ENCODE results near the gene MAD1L1. TPM values are rescaled to one million over a fixed set of nuclear protein-coding genes. Genes with fewer than 3 reads are reported as not detected.

The MAD1L1 gene
- polyA plus RNA-seq, 2 donors = 18.0 to 24.9 TPM

DNA sequence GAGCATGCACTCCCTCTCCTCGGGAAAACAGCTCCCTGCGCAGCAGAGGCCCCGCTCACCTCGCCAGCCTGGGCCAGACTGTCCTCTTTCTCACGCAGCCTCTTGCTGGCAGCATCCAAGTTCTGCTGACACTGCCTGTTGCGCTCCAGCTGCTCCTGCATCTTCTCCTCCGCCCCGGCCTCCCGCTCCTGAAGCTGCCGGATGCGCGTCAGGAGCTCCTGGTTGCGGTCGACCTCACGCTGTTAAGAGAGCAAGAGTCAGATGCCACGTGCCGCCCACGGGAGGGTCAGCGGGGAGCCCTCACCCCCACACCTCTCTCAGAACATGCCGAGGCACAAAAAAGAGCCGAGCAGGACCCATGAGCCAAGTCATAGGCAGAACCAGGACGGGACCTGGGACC is 10.2 kb downstream of the MAD1L1 start:
- H3K4me1 ChIP-seq (ENCODE audit: control insufficient read depth in 2 of 2, insufficient read depth in 2 of 2, low read length in 1 of 2) = peaks cover 0 to 15% of the 10 kb centered on the region in 2 donors

DNA sequence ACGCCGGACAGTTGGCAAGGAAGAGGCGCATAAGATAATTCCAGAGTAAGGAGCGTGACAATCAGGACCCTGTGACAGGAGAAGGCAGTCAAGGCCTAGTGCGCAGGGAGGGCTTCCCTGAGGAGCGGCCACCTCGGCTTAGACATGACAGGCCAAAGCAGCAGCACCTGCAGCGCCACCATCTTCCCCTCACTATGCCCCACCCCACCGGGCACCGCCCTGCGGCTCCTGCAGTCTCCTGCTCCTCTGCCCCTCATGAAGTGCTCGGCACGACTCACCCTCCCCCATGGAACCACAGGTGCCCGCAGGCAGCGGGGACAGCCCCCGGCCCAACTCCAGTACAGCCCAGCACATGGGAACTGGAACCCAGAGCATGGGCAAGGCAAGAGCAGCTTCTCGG is 11.8 kb downstream of the MAD1L1 start:
- Histone ChIP-seq H3K9me3 (ENCODE audit: control insufficient read depth in 2 of 2, insufficient read depth in 1 of 2, low read depth in 1 of 2, low read length in 1 of 2) (no peaks in the 10 kb centered on the region), H3K36me3 (ENCODE audit: control insufficient read depth in 2 of 2, insufficient read depth in 2 of 2, low read length in 1 of 2) (peaks cover 9 to 53% of the 10 kb centered on the region in 2 donors), H3K27ac (ENCODE audit: low read depth in 2 of 2, low read length in 1 of 2) (no peak overlapping the region), H3K27me3 (ENCODE audit: control insufficient read depth in 1 of 2, insufficient read depth in 2 of 2, low read length in 2 of 2) (no peaks in the 10 kb centered on the region), H3K4me3 (ENCODE audit: low read depth in 1 of 2, low read length in 2 of 2) (no peak overlapping the region), H3K4me1 (ENCODE audit: control insufficient read depth in 2 of 2, insufficient read depth in 2 of 2, low read length in 1 of 2) (peaks cover 0 to 14% of the 10 kb centered on the region in 2 donors)
- 90 to 95% methylated on average over 17 of the region's 17 CpGs for WGBS, 2 donors

More for the DNA sequence above, 10.2 kb downstream of the MAD1L1 start:
- H3K27me3 ChIP-seq (ENCODE audit: control insufficient read depth in 1 of 2, insufficient read depth in 2 of 2, low read length in 2 of 2) = no peaks in the 10 kb centered on the region
- 94 to 96% methylated on average over 22 of the region's 22 CpGs for WGBS, 2 donors
- H3K4me3 ChIP-seq (ENCODE audit: low read depth in 1 of 2, low read length in 2 of 2) = no peak overlapping the region
- H3K9me3 ChIP-seq (ENCODE audit: control insufficient read depth in 2 of 2, insufficient read depth in 1 of 2, low read depth in 1 of 2, low read length in 1 of 2) = no peaks in the 10 kb centered on the region
- no peak overlapping the region for H3K27ac ChIP-seq (ENCODE audit: low read depth in 2 of 2, low read length in 1 of 2)
- H3K36me3 ChIP-seq (ENCODE audit: control insufficient read depth in 2 of 2, insufficient read depth in 2 of 2, low read length in 1 of 2) = peaks cover 4 to 38% of the 10 kb centered on the region in 2 donors

DNA sequence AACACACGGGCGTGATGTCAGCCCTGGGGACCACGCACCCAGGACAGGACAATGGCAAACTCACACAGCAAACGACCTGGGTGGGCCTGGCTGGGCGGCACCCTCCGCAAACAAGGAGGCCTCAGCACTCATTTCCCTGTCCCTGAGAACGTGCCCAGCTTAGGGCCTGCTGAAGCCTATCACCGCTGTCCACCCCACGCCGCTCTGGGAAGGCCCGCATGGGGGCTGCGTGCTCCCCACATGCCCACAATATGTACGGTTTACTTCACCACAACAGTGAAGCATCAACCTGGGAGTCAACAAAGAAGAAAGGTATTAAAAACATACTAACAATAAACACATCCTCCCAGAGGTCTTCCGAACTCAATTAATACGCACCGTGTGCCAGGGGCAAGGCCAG is 12.2 kb downstream of the MAD1L1 start:
- H3K4me1 ChIP-seq (ENCODE audit: control insufficient read depth in 2 of 2, insufficient read depth in 2 of 2, low read length in 1 of 2) = peaks cover 0 to 9% of the 10 kb centered on the region in 2 donors
- 93 to 94% methylated on average over 16 of the region's 16 CpGs for WGBS, 2 donors
- H3K27me3 ChIP-seq (ENCODE audit: control insufficient read depth in 1 of 2, insufficient read depth in 2 of 2, low read length in 2 of 2) = no peaks in the 10 kb centered on the region
- H3K4me3 ChIP-seq (ENCODE audit: low read depth in 1 of 2, low read length in 2 of 2) = no peak overlapping the region
- H3K36me3 ChIP-seq (ENCODE audit: control insufficient read depth in 2 of 2, insufficient read depth in 2 of 2, low read length in 1 of 2) = peaks cover 12 to 56% of the 10 kb centered on the region in 2 donors
- H3K27ac ChIP-seq (ENCODE audit: low read depth in 2 of 2, low read length in 1 of 2) = no peak overlapping the region
- peaks cover 0 to under 1% of the 10 kb centered on the region in 2 donors for H3K9me3 ChIP-seq (ENCODE audit: control insufficient read depth in 2 of 2, insufficient read depth in 1 of 2, low read depth in 1 of 2, low read length in 1 of 2)

- Histone ChIP-seq H3K36me3 (ENCODE audit: control insufficient read depth in 2 of 2, insufficient read depth in 2 of 2, low read length in 1 of 2) (peaks cover 12 to 56% of the 10 kb centered on the region in 2 donors), H3K27me3 (ENCODE audit: control insufficient read depth in 1 of 2, insufficient read depth in 2 of 2, low read length in 2 of 2) (no peaks in the 10 kb centered on the region), H3K9me3 (ENCODE audit: control insufficient read depth in 2 of 2, insufficient read depth in 1 of 2, low read depth in 1 of 2, low read length in 1 of 2) (peaks cover 0 to 3% of the 10 kb centered on the region in 2 donors), H3K4me1 (ENCODE audit: control insufficient read depth in 2 of 2, insufficient read depth in 2 of 2, low read length in 1 of 2) (peaks cover 0 to 9% of the 10 kb centered on the region in 2 donors), H3K27ac (ENCODE audit: low read depth in 2 of 2, low read length in 1 of 2) (no peak overlapping the region), H3K4me3 (ENCODE audit: low read depth in 1 of 2, low read length in 2 of 2) (no peak overlapping the region)
- 94 to 95% methylated on average over 19 of the region's 19 CpGs for WGBS, 2 donors
Measured at GRCh38 chr7:2220030-2220429, 12.7 kb downstream of the MAD1L1 start.

- WGBS, 2 donors = 93 to 98% methylated on average over 6 to 8 of the region's 8 CpGs
- Histone ChIP-seq H3K36me3 (ENCODE audit: control insufficient read depth in 2 of 2, insufficient read depth in 2 of 2, low read length in 1 of 2) (peaks cover 12 to 59% of the 10 kb centered on the region in 2 donors), H3K27me3 (ENCODE audit: control insufficient read depth in 1 of 2, insufficient read depth in 2 of 2, low read length in 2 of 2) (no peaks in the 10 kb centered on the region), H3K27ac (ENCODE audit: low read depth in 2 of 2, low read length in 1 of 2) (no peak overlapping the region), H3K9me3 (ENCODE audit: control insufficient read depth in 2 of 2, insufficient read depth in 1 of 2, low read depth in 1 of 2, low read length in 1 of 2) (peaks cover 0 to 3% of the 10 kb centered on the region in 2 donors), H3K4me3 (ENCODE audit: low read depth in 1 of 2, low read length in 2 of 2) (no peak overlapping the region), H3K4me1 (ENCODE audit: control insufficient read depth in 2 of 2, insufficient read depth in 2 of 2, low read length in 1 of 2) (peaks cover 0 to 7% of the 10 kb centered on the region in 2 donors)
Measured at GRCh38 chr7:2219606-2220005, 13.1 kb downstream of the MAD1L1 start.

- H3K36me3 ChIP-seq (ENCODE audit: control insufficient read depth in 2 of 2, insufficient read depth in 2 of 2, low read length in 1 of 2) = peaks cover 12 to 63% of the 10 kb centered on the region in 2 donors
- no peaks in the 10 kb centered on the region for H3K27me3 ChIP-seq (ENCODE audit: control insufficient read depth in 1 of 2, insufficient read depth in 2 of 2, low read length in 2 of 2)
- WGBS, 2 donors = 89 to 90% methylated on average over 15 of the region's 15 CpGs
- no peak overlapping the region for H3K4me3 ChIP-seq (ENCODE audit: low read depth in 1 of 2, low read length in 2 of 2)
- no peak overlapping the region for H3K27ac ChIP-seq (ENCODE audit: low read depth in 2 of 2, low read length in 1 of 2)
- H3K9me3 ChIP-seq (ENCODE audit: control insufficient read depth in 2 of 2, insufficient read depth in 1 of 2, low read depth in 1 of 2, low read length in 1 of 2) = peaks cover 0 to 3% of the 10 kb centered on the region in 2 donors
- H3K4me1 ChIP-seq (ENCODE audit: control insufficient read depth in 2 of 2, insufficient read depth in 2 of 2, low read length in 1 of 2) = peaks cover 0 to 3% of the 10 kb centered on the region in 2 donors
Measured at GRCh38 chr7:2219136-2219535, 13.6 kb downstream of the MAD1L1 start.

DNA sequence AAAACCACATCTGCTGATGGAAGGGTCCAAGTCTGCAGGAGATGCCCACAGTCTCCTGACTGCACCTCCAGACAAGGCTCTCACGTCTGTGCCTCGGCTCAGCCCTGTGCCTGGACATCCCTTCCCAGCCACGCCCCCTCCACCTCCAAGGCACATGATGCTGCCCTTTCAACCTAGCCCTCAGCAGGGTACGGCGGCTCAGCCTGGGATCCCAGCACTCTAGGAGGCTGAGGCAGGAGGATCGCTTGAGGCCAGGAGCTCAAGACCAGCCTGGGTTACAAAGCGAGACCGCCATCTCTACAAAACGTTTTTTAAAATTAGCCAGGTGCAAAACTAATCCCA is 14.3 kb downstream of the MAD1L1 start:
- H3K4me3 ChIP-seq (ENCODE audit: low read depth in 1 of 2, low read length in 2 of 2) = no peak overlapping the region
- peaks cover 0 to 3% of the 10 kb centered on the region in 2 donors for H3K9me3 ChIP-seq (ENCODE audit: control insufficient read depth in 2 of 2, insufficient read depth in 1 of 2, low read depth in 1 of 2, low read length in 1 of 2)
- H3K27ac ChIP-seq (ENCODE audit: low read depth in 2 of 2, low read length in 1 of 2) = no peak overlapping the region
- 91 to 94% methylated on average over 9 of the region's 9 CpGs for WGBS, 2 donors
- H3K36me3 ChIP-seq (ENCODE audit: control insufficient read depth in 2 of 2, insufficient read depth in 2 of 2, low read length in 1 of 2) = peaks cover 18 to 66% of the 10 kb centered on the region in 2 donors
- no peaks in the 10 kb centered on the region for H3K4me1 ChIP-seq (ENCODE audit: control insufficient read depth in 2 of 2, insufficient read depth in 2 of 2, low read length in 1 of 2)
- no peaks in the 10 kb centered on the region for H3K27me3 ChIP-seq (ENCODE audit: control insufficient read depth in 1 of 2, insufficient read depth in 2 of 2, low read length in 2 of 2)

GRCh38 chr7:2217716-2218443 is 14.9 kb downstream of the MAD1L1 start:
- Histone ChIP-seq H3K36me3 (ENCODE audit: control insufficient read depth in 2 of 2, insufficient read depth in 2 of 2, low read length in 1 of 2) (peaks cover 18 to 66% of the 10 kb centered on the region in 2 donors), H3K4me3 (ENCODE audit: low read depth in 1 of 2, low read length in 2 of 2) (no peak overlapping the region), H3K27me3 (ENCODE audit: control insufficient read depth in 1 of 2, insufficient read depth in 2 of 2, low read length in 2 of 2) (no peaks in the 10 kb centered on the region), H3K9me3 (ENCODE audit: control insufficient read depth in 2 of 2, insufficient read depth in 1 of 2, low read depth in 1 of 2, low read length in 1 of 2) (peaks cover 0 to 3% of the 10 kb centered on the region in 2 donors), H3K4me1 (ENCODE audit: control insufficient read depth in 2 of 2, insufficient read depth in 2 of 2, low read length in 1 of 2) (no peaks in the 10 kb centered on the region), H3K27ac (ENCODE audit: low read depth in 2 of 2, low read length in 1 of 2) (no peak overlapping the region)
- 90 to 91% methylated on average over 19 of the region's 19 CpGs for WGBS, 2 donors

- Histone ChIP-seq H3K4me3 (ENCODE audit: low read depth in 1 of 2, low read length in 2 of 2) (no peak overlapping the region), H3K27me3 (ENCODE audit: control insufficient read depth in 1 of 2, insufficient read depth in 2 of 2, low read length in 2 of 2) (no peaks in the 10 kb centered on the region), H3K9me3 (ENCODE audit: control insufficient read depth in 2 of 2, insufficient read depth in 1 of 2, low read depth in 1 of 2, low read length in 1 of 2) (peaks cover 0 to 3% of the 10 kb centered on the region in 2 donors), H3K27ac (ENCODE audit: low read depth in 2 of 2, low read length in 1 of 2) (no peak overlapping the region), H3K4me1 (ENCODE audit: control insufficient read depth in 2 of 2, insufficient read depth in 2 of 2, low read length in 1 of 2) (no peaks in the 10 kb centered on the region), H3K36me3 (ENCODE audit: control insufficient read depth in 2 of 2, insufficient read depth in 2 of 2, low read length in 1 of 2) (peaks cover 18 to 66% of the 10 kb centered on the region in 2 donors)
- 85 to 91% methylated on average over 10 of the region's 10 CpGs for WGBS, 2 donors
Measured at GRCh38 chr7:2217206-2217605, 15.5 kb downstream of the MAD1L1 start.

- 94 to 95% methylated on average over 17 of the region's 17 CpGs for WGBS, 2 donors
- no peak overlapping the region for H3K27ac ChIP-seq (ENCODE audit: low read depth in 2 of 2, low read length in 1 of 2)
- H3K27me3 ChIP-seq (ENCODE audit: control insufficient read depth in 1 of 2, insufficient read depth in 2 of 2, low read length in 2 of 2) = no peaks in the 10 kb centered on the region
- H3K36me3 ChIP-seq (ENCODE audit: control insufficient read depth in 2 of 2, insufficient read depth in 2 of 2, low read length in 1 of 2) = peaks cover 18 to 67% of the 10 kb centered on the region in 2 donors
- peaks cover 0 to 3% of the 10 kb centered on the region in 2 donors for H3K9me3 ChIP-seq (ENCODE audit: control insufficient read depth in 2 of 2, insufficient read depth in 1 of 2, low read depth in 1 of 2, low read length in 1 of 2)
- no peak overlapping the region for H3K4me3 ChIP-seq (ENCODE audit: low read depth in 1 of 2, low read length in 2 of 2)
- no peaks in the 10 kb centered on the region for H3K4me1 ChIP-seq (ENCODE audit: control insufficient read depth in 2 of 2, insufficient read depth in 2 of 2, low read length in 1 of 2)
Measured at GRCh38 chr7:2215851-2216250, 16.9 kb downstream of the MAD1L1 start.

Data from esophagus (tissue), 2 donors.